ENCODE data around the gene GET4.
"Not testable (repeated sequence)": the region's sequence is repeated elsewhere in the genome, so short reads cannot be mapped to it uniquely, and the experiment has no call there.

GET4 gene

GRCh38 chr7:915291-916218 is 39.2 kb downstream of the GET4 start:
- DNase-seq (ENCODE audit: low read depth in 2 of 2): no peak

DNA sequence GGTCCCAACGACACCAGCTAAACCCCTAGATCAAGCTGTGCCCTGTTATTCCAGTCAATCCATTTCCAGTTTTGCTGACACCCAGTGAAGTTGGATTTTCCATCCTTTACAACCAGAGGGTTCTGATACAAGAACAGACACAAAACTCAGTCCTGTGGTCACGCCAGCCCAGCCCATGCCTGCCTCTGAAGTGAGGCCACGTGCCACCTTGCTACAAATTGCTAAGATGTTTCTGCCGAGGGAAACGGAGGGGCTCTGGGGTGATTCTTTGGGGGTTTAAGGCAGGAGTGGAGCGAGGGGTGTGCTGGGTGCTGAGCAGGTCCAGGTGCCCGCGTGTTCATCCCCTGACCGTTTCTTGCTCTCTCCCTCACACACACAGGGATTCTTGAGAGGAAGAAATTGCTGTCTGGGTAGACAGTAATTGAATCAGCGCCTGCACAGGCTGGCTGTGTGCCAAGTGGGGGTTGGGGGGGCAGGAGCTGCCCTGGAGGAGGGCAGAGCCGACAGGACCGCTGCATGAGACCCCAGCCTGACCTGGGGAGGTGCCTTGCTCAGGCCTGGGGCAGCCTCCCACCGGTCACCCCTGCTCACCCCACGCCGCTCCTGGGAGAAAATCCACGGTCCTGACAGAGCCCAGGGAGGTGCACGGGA is 40.1 kb downstream of the GET4 start:
- no peak for DNase-seq (ENCODE audit: low read depth in 2 of 2)

DNA sequence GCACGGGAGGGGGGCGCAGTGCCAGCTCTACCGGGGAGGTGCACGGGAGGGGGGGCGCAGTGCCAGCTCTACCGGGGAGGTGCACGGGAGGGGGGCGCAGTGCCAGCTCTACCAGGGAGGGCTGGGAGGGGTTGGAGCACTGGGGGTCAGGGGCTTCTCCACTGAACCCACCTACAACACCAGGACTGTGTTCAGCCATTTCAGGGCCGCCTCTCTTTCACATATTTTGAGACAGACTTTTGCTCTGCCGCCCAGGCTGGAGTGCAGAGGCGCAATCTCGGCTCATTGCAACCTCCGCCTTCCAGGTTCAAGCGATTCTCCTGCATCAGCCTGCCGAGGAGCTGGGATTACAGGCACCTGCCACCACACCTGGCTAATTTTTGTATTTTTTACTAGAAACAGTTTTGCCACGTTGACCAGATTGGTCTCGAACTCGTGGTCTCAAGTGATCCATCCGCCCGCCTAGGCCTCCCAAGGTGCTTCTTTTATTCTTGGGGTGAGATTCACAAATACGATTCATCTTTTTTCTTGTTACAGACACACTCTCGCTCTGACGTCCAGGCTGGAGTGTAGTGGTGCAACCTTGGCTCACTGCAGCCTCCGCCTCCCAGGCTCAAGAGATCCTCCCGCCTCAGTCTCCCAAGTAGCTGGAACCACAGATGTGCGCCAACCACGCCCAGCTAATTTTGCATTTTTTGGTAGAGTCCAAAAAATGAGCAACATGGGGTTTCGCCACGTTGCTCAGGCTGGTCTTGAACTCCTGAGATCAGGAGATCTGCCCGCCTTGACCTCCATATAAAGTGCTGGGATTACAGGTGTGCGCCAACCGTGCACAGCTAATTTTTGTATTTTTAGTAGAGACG is 41.1 kb downstream of the GET4 start:
- no peak for DNase-seq (ENCODE audit: low read depth in 2 of 2)

- no peak for DNase-seq (ENCODE audit: low read depth in 2 of 2)
These were observed 41.7 kb downstream of the GET4 start for GRCh38 chr7:918118-918425.

DNA sequence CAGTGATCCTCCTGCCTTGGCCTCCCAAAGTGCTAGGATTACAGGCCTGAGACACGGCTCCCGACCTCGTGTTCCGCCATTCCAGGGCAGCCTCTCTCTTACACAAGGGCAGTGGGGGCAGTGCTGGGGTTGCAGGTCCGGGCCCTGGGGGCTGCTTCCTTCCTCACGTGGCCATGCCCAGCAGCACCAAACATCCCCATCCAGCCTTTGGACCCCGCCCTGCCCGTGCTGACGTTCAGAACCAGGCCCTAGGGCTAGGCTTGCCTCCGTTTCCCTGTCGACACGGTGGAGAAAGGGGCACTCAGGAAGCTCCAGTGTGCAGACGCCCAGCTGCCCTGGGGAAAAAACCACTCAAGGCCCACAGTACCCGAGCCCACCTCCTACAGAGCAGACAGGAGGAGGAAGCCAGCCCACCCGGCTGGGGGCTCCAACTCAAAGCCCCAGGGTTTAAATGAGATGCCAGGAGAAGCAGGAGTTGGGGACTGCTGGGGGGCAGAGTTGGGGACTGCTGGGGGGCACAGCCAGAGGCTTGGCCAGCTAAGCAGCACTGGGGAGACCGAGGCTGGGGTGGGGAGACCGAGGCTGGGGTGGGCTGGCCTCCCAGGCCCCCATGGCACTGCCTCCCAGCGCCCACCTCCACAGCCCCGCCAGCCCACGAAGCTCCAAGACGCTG is 42.2 kb downstream of the GET4 start:
- DNase-seq (ENCODE audit: low read depth in 2 of 2): no peak

- DNase-seq (ENCODE audit: low read depth in 2 of 2): no peak
These were observed 42.7 kb downstream of the GET4 start for GRCh38 chr7:919114-919442.

DNA sequence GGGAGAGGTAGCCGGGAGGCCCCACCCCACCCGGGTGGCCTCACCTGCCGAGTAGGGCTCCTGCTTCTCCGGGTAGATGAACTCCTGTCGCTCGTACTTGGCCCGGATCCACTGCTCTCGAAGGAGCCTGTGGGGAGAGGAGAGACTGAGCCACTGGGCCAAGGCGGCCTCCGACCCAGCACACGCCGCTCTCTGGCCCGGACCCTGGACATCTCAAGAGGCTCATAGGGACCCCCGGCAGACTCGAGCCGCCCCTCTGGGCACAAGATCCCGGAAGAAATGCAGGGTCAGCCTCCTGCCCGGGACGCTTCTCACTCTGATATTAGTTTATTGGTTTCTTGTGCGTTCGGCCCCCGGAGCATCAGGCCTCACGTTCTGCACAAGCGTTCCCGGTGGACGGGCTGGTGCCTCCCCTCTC is 43.6 kb downstream of the GET4 start:
- DNase-seq (ENCODE audit: low read depth in 2 of 2): no peak

GRCh38 chr7:920351-921070 is 44.2 kb downstream of the GET4 start:
- DNase-seq (ENCODE audit: low read depth in 2 of 2): no peak

- no peak for DNase-seq (ENCODE audit: low read depth in 2 of 2)
These were observed 44.7 kb downstream of the GET4 start for GRCh38 chr7:921071-921461.

DNA sequence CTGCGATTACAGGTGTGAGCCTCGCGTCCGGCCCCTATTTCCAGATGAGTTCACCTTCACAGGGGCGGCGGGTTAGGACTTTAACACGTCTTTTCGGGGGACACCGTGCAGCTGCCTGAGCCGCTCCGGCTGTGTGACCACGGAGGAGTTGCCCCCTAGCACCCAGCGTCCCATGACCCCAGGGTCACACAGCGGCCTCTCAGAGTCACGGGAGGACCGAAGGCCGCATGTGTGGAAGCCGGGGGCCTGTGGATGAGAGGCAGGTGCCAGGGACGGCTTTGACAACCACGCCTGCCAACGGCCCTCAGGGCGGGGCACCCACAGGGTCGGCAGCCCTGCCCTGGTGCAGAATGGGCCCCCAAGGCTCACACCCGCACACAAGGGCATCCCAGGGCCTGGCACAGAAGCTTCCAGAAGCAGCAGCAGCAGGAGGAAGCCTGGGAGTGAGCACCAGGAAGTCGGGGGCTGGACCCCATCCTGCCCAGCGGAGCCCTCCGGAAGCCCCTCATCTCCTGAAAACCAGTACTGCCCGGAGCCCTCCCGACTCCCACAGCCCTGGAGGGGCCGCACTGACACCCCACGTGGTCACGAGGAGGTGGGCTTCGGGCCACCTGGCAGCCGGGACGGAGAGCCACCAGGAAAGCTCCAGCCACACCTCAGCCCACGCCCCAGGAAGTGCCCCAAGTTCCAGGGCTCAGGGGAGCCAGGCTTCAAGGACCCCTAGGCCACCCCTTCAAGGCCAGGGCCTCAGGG is 45.4 kb downstream of the GET4 start:
- DNase-seq (ENCODE audit: low read depth in 2 of 2): no peak

GRCh38 chr7:922334-923107 is 46.2 kb downstream of the GET4 start:
- DNase-seq (ENCODE audit: low read depth in 2 of 2): peak in 1 of 2 donors; percentile 30

- peak; percentile 85 to 93 for DNase-seq (ENCODE audit: low read depth in 2 of 2)
These were observed 47.0 kb downstream of the GET4 start for GRCh38 chr7:923108-924041.

- DNase-seq (ENCODE audit: low read depth in 2 of 2): not testable (repeated sequence)
These were observed 47.7 kb downstream of the GET4 start for GRCh38 chr7:924042-924441.

DNA sequence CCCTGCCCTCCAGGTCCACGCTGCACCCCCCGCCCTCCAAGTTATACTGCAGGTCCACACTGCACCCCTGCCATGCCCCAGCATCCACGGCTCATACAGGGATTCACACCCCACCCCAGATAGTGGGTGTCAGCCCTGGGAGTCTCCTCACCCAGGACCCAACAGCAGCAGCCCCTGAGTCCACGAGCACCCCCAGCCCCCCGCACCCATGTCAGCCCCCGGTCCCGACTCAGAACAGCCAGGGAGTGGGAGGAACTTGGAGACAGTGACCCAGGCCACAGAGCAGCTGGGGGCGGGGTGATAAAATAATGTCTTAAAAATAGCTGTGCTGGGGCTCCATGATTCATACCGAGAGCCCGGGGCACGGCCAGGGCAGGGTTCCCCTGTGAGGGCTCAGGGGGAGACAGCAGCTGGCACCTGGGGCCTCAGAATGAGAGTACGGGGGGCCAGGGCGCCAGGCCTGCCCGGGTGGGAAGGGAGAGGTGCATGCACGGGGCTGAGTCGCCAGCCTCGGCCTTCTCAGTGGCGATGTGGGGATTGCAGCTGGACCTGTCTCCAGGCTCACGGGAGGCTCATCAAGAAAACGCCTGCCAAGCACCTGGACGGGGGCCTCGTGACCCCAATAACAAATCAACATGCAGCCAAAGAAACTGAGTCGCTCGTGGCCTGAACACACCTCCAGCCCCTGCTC is 48.3 kb downstream of the GET4 start:
- peak; percentile 49 to 68 for DNase-seq (ENCODE audit: low read depth in 2 of 2)

DNA sequence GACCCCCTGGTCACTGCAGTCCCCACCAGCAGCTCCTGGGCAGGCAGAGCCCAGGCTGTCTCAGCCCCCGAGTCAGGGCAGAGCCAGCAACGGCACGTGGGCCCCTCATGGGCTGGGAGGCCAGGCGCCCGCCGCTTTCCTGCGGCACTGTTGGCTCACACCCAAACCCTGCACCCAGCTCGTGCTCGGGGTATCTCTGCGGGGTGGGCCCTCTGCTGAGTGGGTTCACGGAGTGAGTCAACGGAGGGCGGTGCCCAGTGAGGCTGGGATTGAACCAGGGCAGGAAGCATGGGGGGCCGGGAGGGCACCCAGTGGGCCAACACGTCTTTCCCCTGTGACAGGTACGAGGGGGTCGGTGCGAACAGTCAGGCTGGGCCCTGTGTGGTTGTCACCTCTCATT is 49.2 kb downstream of the GET4 start:
- no peak for DNase-seq (ENCODE audit: low read depth in 2 of 2)

GRCh38 chr7:926061-927030 is 50.0 kb downstream of the GET4 start:
- DNase-seq (ENCODE audit: low read depth in 2 of 2): no peak
